DND-41 (cell line): ENCODE results near the gene CDC42BPG.

Experiments used
- ATAC-seq: fragments of 200-7000 bp; cut with Tn5 transposase; 3 replicates; pipeline ENCODE4 v1.9.1; 2021; ENCODE audit warnings: low read depth; ENCODE audit not compliant: insufficient read depth
- DNase-seq: peaks from one replicate; pipeline ENCODE4 v3.0.0-alpha.2; 2020
- H2AFZ ChIP-seq: 2 replicates; pipeline ENCODE4 v1.6.0; 2012; ENCODE audit warnings: low read depth, low read length
- H3K27ac ChIP-seq: 2 replicates; pipeline ENCODE4 v1.5.1; 2012; ENCODE audit warnings: low read length, inconsistent platforms
- H3K27me3 ChIP-seq: fragments of 200-600 bp; sonication (generic); 2 replicates; pipeline ENCODE4 v1.6.0; 2012; ENCODE audit warnings: low read length, mild to moderate bottlenecking, inconsistent platforms; ENCODE audit not compliant: insufficient read depth, poor library complexity
- H3K36me3 ChIP-seq: 2 replicates; pipeline ENCODE4 v1.5.1; 2012; ENCODE audit warnings: low read length, inconsistent platforms; ENCODE audit not compliant: insufficient read depth
- H3K4me1 ChIP-seq: 2 replicates; pipeline ENCODE4 v1.5.1; 2012; ENCODE audit warnings: mild to moderate bottlenecking, low read length; ENCODE audit not compliant: insufficient read depth
- H3K4me2 ChIP-seq: 2 replicates; pipeline ENCODE4 v1.6.0; 2012; ENCODE audit warnings: mild to moderate bottlenecking, moderate library complexity, low read length, inconsistent platforms; ENCODE audit not compliant: insufficient read depth
- H3K4me3 ChIP-seq, 2 experiments: fragments of 200-600 bp in 1 of 2; shearing (Covaris generic) in 1 of 2; 2 replicates each; pipeline ENCODE4 v1.5.1; 2012 to 2016; ENCODE audit warnings: inconsistent platforms in 2 of 2, low read length in 2 of 2, mild to moderate bottlenecking in 2 of 2, low read depth in 1 of 2, moderate library complexity in 1 of 2
- H3K79me2 ChIP-seq: 2 replicates; pipeline ENCODE4 v1.6.0; 2012; ENCODE audit warnings: low read length, inconsistent platforms; ENCODE audit not compliant: insufficient read depth
- H3K9ac ChIP-seq: 2 replicates; pipeline ENCODE4 v1.6.0; 2012; ENCODE audit warnings: low read depth, mild to moderate bottlenecking, inconsistent platforms, low read length, moderate library complexity
- H3K9me3 ChIP-seq: 2 replicates; pipeline ENCODE4 v1.5.1; 2012; ENCODE audit warnings: low read length, moderate library complexity, mild to moderate bottlenecking, inconsistent platforms; ENCODE audit not compliant: insufficient read depth, severe bottlenecking
- H4K20me1 ChIP-seq: 2 replicates; pipeline ENCODE4 v1.6.0; 2012; ENCODE audit warnings: low read length; ENCODE audit not compliant: insufficient read depth
- CTCF ChIP-seq: IDR thresholded peaks from 2 replicates; pipeline ENCODE4 v1.5.1; 2012; ENCODE audit warnings: borderline replicate concordance, low read length, moderate library complexity, mild to moderate bottlenecking; ENCODE audit not compliant: poor library complexity, severe bottlenecking; ENCODE audit errors: extremely low read depth
- EZH2 ChIP-seq: IDR thresholded peaks from 3 replicates; pipeline ENCODE4 v1.6.1; 2012; ENCODE audit warnings: borderline replicate concordance, low read depth, mild to moderate bottlenecking, moderate library complexity, low read length, inconsistent platforms; ENCODE audit not compliant: severe bottlenecking

Gene CDC42BPG

GRCh38 chr11:64854157-64854533, 9.7 kb upstream of the CDC42BPG start:
- Histone ChIP-seq H3K79me2 (0 out of 2 replicates have a peak, but pooled peaks cover 3% of the 10 kb centered on the region), H3K4me2 (no peak overlapping the region), H3K4me1 (peaks cover 15% of the 10 kb centered on the region), H2AFZ (no peak overlapping the region), H3K9ac (no peak overlapping the region), H3K27ac (no peak overlapping the region), H3K36me3 (peaks cover 48% of the 10 kb centered on the region), H3K27me3 (no peaks in the 10 kb centered on the region), H4K20me1 (no peaks in the 10 kb centered on the region), H3K4me3 (no peak overlapping the region), H3K9me3 (no peaks in the 10 kb centered on the region)
- no peak for DNase-seq
- no peak for ATAC-seq
- TF ChIP-seq CTCF (no peak), EZH2 (no peak)

DNA sequence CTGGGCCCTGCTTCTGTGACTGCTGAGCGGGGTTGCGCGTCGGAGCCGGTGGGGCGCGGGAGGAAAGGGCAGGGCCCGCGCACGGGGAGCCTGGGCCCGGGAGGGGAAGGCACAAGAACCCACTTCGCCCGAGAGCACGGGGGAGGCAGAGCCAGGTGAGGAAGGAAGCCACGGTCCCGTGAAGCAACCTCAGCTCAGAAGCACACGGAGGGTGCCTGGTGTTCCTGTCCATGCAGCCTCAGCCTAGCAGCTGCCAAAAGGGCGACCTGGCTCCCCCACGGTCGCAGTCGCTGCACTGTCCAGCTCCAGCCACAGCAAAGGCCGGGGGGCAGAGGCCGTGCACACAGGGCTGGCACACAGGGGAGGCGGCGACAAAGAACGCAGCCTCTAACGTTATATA, 9.3 kb upstream of the CDC42BPG start:
- H4K20me1 ChIP-seq = no peaks in the 10 kb centered on the region
- no peak overlapping the region for H2AFZ ChIP-seq
- H3K27ac ChIP-seq = no peak overlapping the region
- H3K9me3 ChIP-seq = no peaks in the 10 kb centered on the region
- 0 out of 2 replicates have a peak, but pooled peaks cover 3% of the 10 kb centered on the region for H3K79me2 ChIP-seq
- peaks cover 48% of the 10 kb centered on the region for H3K36me3 ChIP-seq
- peaks cover 10% of the 10 kb centered on the region for H3K4me1 ChIP-seq
- TF ChIP-seq EZH2 = no peak
- no peak for TF ChIP-seq CTCF
- H3K9ac ChIP-seq = no peak overlapping the region
- no peak overlapping the region for H3K4me2 ChIP-seq
- H3K4me3 ChIP-seq = no peak overlapping the region
- no peak for ATAC-seq
- DNase-seq = no peak
- no peaks in the 10 kb centered on the region for H3K27me3 ChIP-seq

- H3K79me2 ChIP-seq = 0 out of 2 replicates have a peak, but pooled peaks cover 3% of the 10 kb centered on the region
- no peak overlapping the region for H2AFZ ChIP-seq
- H4K20me1 ChIP-seq = no peaks in the 10 kb centered on the region
- 0 out of 2 replicates have a peak, but pooled peaks cover 4% of the 10 kb centered on the region for H3K4me1 ChIP-seq
- H3K9me3 ChIP-seq = no peaks in the 10 kb centered on the region
- H3K27ac ChIP-seq = no peak overlapping the region
- DNase-seq = no peak
- TF ChIP-seq CTCF (no peak), EZH2 (no peak)
- H3K4me2 ChIP-seq = no peak overlapping the region
- peaks cover 44% of the 10 kb centered on the region for H3K36me3 ChIP-seq
- no peak for ATAC-seq
- H3K4me3 ChIP-seq = no peak overlapping the region
- H3K9ac ChIP-seq = no peak overlapping the region
- H3K27me3 ChIP-seq = no peaks in the 10 kb centered on the region
Measured at GRCh38 chr11:64852804-64853509, 8.5 kb upstream of the CDC42BPG start.
